ENCODE data around the gene ASCL3. TPM values are rescaled to one million over a fixed set of nuclear protein-coding genes. Genes with fewer than 3 reads are reported as not detected.
"Not testable (repeated sequence)": the region's sequence is repeated elsewhere in the genome, so short reads cannot be mapped to it uniquely, and the experiment has no call there.

Gene ASCL3
- total and polyA plus RNA-seq, 2 donors = not detected

DNA sequence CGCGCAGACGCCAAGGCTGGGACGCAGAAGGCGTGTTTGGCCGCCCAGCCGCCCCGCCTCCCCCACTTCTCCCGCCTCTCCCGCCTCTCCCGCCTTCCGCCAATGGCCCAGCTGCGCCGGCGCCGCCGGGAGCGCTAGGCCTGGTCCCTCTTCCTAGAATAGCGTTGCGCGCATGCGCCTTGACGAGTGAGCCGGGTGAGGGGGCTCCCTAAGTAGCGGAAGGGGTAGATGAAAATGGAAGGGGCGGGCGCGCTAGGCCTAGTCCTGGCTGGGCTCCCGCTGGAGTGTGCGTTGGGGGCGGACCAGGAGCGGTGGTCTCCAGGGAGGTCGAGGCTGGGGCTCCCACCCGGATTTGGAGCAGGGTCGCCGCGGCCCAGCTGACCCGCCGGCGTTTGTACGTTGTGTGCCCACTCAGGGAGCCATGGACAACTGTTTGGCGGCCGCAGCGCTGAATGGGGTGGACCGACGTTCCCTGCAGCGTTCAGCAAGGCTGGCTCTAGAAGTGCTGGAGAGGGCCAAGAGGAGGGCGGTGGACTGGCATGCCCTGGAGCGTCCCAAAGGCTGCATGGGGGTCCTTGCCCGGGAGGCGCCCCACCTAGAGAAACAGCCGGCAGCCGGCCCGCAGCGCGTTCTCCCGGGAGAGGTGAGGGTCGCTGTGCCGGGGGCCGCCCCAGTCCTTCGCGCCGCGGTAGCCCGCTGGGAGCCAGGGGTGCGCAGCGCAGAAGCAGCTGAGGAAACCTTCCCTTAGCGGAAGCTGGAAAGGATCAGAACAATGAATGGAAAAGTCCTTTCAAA lies 31.6 kb downstream of the ASCL3 start, which contains the start of gene AKIP1:
Gene AKIP1 (plus strand): TSS at position 161 of the 795 bp plus-strand sequence. CDS start 261 bp downstream, at position 422.
- DNase-seq (ENCODE audit: extremely low spot score) = peak; percentile 93
- WGBS = under 1% methylated on average over 67 of the region's 68 CpGs
- Histone ChIP-seq H3K4me1 (ENCODE audit: insufficient read depth) (no peaks in the 10 kb centered on the region), H3K27ac (ENCODE audit: low read depth) (peak within 1 kb of the TSS; percentile 89), H3K4me3 (ENCODE audit: low read depth, low read length) (peak within 1 kb of the TSS; percentile 86), H3K36me3 (ENCODE audit: insufficient read depth) (no peaks in the 10 kb centered on the region)

GRCh38 chr11:8910649-8911026 lies 32.2 kb downstream of the ASCL3 start:
- Histone ChIP-seq H3K4me3 (ENCODE audit: low read depth, low read length) (peak overlapping the region; percentile 86), H3K36me3 (ENCODE audit: insufficient read depth) (no peaks in the 10 kb centered on the region), H3K27ac (ENCODE audit: low read depth) (no peak overlapping the region), H3K4me1 (ENCODE audit: insufficient read depth) (no peaks in the 10 kb centered on the region)
- 5% methylated on average over 19 of the region's 19 CpGs for WGBS
- no peak for DNase-seq (ENCODE audit: extremely low spot score)

DNA sequence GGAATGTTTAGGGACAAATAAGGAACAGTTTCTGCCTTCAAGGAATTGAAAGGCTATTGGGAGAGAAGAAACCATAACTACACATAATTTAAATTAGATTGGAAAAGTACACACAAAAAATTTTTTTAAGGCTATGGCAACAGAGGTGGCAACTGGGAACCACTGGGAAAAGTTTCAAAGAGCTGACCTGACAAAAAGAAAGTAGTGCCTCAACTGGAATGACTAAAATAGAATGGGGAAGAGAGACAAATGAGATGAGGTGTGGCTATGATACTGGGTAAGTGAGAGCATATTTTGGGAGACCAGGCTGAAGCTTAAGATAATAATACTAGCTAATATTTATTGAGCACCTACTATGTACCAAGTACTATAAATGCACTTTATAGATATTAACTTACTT lies 34.7 kb downstream of the ASCL3 start:
- no peaks in the 10 kb centered on the region for H3K4me1 ChIP-seq (ENCODE audit: insufficient read depth)
- no peaks in the 10 kb centered on the region for H3K36me3 ChIP-seq (ENCODE audit: insufficient read depth)
- H3K4me3 ChIP-seq (ENCODE audit: low read depth, low read length) = no peak overlapping the region
- H3K27ac ChIP-seq (ENCODE audit: low read depth) = no peak overlapping the region
- no peak for DNase-seq (ENCODE audit: extremely low spot score)

DNA sequence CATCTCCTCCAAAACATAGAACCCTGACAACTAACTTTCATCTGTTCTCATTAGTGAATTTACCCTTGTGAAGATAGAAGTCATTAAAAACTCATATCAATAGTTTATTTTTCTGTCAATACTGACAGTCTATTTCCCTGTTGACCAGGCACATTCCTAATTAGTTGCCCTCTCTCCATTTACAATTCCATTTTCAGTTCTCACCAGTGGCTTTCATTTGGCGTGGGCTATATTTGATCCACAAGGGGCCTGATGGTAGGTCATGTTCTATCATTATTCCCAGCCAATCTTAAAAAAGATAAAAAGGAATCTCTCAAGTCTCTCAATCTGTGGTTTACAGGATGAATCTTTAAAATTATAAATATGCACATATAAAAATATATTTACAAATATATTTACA lies 35.7 kb downstream of the ASCL3 start:
- no peak overlapping the region for H3K27ac ChIP-seq (ENCODE audit: low read depth)
- DNase-seq (ENCODE audit: extremely low spot score) = no peak
- H3K4me1 ChIP-seq (ENCODE audit: insufficient read depth) = no peaks in the 10 kb centered on the region
- no peak overlapping the region for H3K4me3 ChIP-seq (ENCODE audit: low read depth, low read length)
- no peaks in the 10 kb centered on the region for H3K36me3 ChIP-seq (ENCODE audit: insufficient read depth)
- 91% methylated on average over 1 of the region's 1 CpG for WGBS

- 83% methylated on average over 5 of the region's 5 CpGs for WGBS
- no peaks in the 10 kb centered on the region for H3K36me3 ChIP-seq (ENCODE audit: insufficient read depth)
- no peak overlapping the region for H3K27ac ChIP-seq (ENCODE audit: low read depth)
- no peak for DNase-seq (ENCODE audit: extremely low spot score)
- H3K4me1 ChIP-seq (ENCODE audit: insufficient read depth) = no peaks in the 10 kb centered on the region
- H3K4me3 ChIP-seq (ENCODE audit: low read depth, low read length) = no peak overlapping the region
These were observed 37.2 kb downstream of the ASCL3 start for GRCh38 chr11:8905528-8906165.

GRCh38 chr11:8899119-8899753 lies 43.6 kb downstream of the ASCL3 start:
- H3K36me3 ChIP-seq (ENCODE audit: insufficient read depth) = no peaks in the 10 kb centered on the region
- H3K4me1 ChIP-seq (ENCODE audit: insufficient read depth) = no peaks in the 10 kb centered on the region
- no peak overlapping the region for H3K4me3 ChIP-seq (ENCODE audit: low read depth, low read length)
- DNase-seq (ENCODE audit: extremely low spot score) = no peak
- H3K27ac ChIP-seq (ENCODE audit: low read depth) = no peak overlapping the region

DNA sequence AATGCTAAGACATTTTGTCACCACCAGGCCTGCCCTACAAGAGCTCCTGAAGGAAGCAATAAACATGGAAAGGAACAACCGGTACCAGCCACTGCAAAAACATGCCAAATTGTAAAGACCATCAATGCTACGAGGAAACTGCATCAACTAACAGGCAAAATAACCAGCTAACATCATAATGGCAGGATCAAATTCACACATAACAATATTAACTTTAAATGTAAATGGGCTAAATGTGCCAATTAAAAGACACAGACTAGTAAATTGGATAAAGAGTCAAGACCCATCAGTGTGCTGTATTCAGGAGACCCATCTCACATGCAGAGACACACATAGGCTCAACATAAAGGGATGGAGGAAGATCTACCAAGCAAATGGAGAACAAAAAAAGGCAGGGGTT lies 51.6 kb downstream of the ASCL3 start:
- not testable (repeated sequence) for H3K4me3 ChIP-seq (ENCODE audit: low read depth, low read length); DNase-seq (ENCODE audit: extremely low spot score); H3K36me3 ChIP-seq (ENCODE audit: insufficient read depth); H3K4me1 ChIP-seq (ENCODE audit: insufficient read depth); H3K27ac ChIP-seq (ENCODE audit: low read depth)
- WGBS = 82% methylated on average over 2 of the region's 2 CpGs

Small RNAs within 50 kb of the gene (small RNA-seq; reads per million reads assigned to genes)
- not detected for gene RF00019

Other genes with a start within 250 kb of the ASCL3 start
- gene AKIP1, start 31.8 kb downstream of the ASCL3 start, total RNA-seq = 18.7 TPM
- 30.7 TPM for gene AKIP1, start 31.8 kb downstream of the ASCL3 start, polyA plus RNA-seq
- not detected for gene C11orf16, start 10.1 kb downstream of the ASCL3 start, total RNA-seq
- not detected for gene C11orf16, start 10.1 kb downstream of the ASCL3 start, polyA plus RNA-seq
- 30.0 TPM for gene TMEM9B, start 21.4 kb upstream of the ASCL3 start, total RNA-seq
- gene TMEM9B, start 21.4 kb upstream of the ASCL3 start, polyA plus RNA-seq = 27.3 TPM
- 3.1 TPM for gene NRIP3, start 61.0 kb upstream of the ASCL3 start, total RNA-seq
- gene NRIP3, start 61.0 kb upstream of the ASCL3 start, polyA plus RNA-seq = 2.1 TPM
- gene SCUBE2, start 148.6 kb upstream of the ASCL3 start, total RNA-seq = 121 TPM
- gene SCUBE2, start 148.6 kb upstream of the ASCL3 start, polyA plus RNA-seq = 24.5 TPM

Measured in urinary bladder (tissue), 4 donors.